Calu3 (cell line): ENCODE data around the gene HBA1. TPM values are rescaled to one million over a fixed set of nuclear protein-coding genes. Genes with fewer than 3 reads are reported as not detected.

Experiments used
- BruUV-seq: library from RNA; stranded (reverse); fragments of 400-500 nt; replicated peaks from 2 replicates; lab custom pipeline; 2021; lab: Mats Ljungman, UMichigan
- CTCF ChIA-PET: fragments of 300-600 bp; sonication (Branson Sonifier 250); formaldehyde crosslinking; loops from one replicate; lab custom pipeline; 2022; ENCODE audit warnings: antibody characterized with exemption; lab: Charles Lee
- DNase-seq: peaks from one replicate; pipeline ENCODE4 v3.0.0; 2022
- H3K27ac Mint-ChIP-seq: one replicate; pipeline ENCODE4 v1.8.0; 2022; ENCODE audit warnings: mixed read lengths; ENCODE audit not compliant: unreplicated experiment
- H3K27me3 Mint-ChIP-seq: one replicate; pipeline ENCODE4 v1.8.0; 2022; ENCODE audit warnings: mixed read lengths; ENCODE audit not compliant: unreplicated experiment
- H3K36me3 Mint-ChIP-seq: one replicate; pipeline ENCODE4 v1.8.0; 2022; ENCODE audit warnings: mild to moderate bottlenecking, moderate library complexity, mixed read lengths; ENCODE audit not compliant: insufficient read depth, unreplicated experiment
- H3K4me1 Mint-ChIP-seq: one replicate; pipeline ENCODE4 v1.8.0; 2022; ENCODE audit warnings: mild to moderate bottlenecking, low read depth, mixed read lengths; ENCODE audit not compliant: unreplicated experiment
- H3K4me3 Mint-ChIP-seq: one replicate; pipeline ENCODE4 v1.8.0; 2022; ENCODE audit warnings: mild to moderate bottlenecking, low read depth, moderate library complexity, mixed read lengths; ENCODE audit not compliant: unreplicated experiment
- H3K9me3 Mint-ChIP-seq: one replicate; pipeline ENCODE4 v1.8.0; 2022; ENCODE audit warnings: low read depth, mixed read lengths; ENCODE audit not compliant: unreplicated experiment
- CTCF ChIP-seq: fragments of 200-600 bp; IDR thresholded peaks from one replicate; pipeline ENCODE4 v1.8.0; 2022; ENCODE audit warnings: antibody characterized with exemption; ENCODE audit not compliant: unreplicated experiment
- intact Hi-C: fragments of 100-400 bp; cut with micrococcal nuclease; formaldehyde crosslinking; loops from one replicate; pipeline ENCODE4 v1.10.0; 2022; ENCODE audit not compliant: unreplicated experiment
- total RNA-seq: library from RNA; stranded (reverse); gene quantifications from 2 replicates; pipeline ENCODE4 v1.2.3, GENCODE V29; 2022

HBA1 gene
- total RNA-seq, 1 experiment from 2014 or later = not detected

DNA sequence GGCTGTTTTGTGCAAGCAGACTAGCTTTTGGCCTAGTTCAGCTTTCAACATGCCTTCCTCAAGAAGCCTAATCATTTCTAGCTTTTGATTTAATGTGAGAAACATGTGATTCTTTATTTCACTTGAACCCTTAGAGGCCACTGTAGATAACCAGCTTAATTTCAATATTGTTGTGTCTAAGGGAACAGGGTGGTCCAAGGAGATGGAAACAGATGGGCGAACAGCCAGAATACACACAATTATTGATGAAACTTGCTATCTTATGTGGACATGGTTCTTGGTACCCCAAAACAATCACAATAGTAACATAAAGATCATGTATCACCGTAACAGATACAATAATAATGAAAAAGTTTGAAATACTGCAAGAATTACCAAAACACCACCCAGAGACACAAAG, 42.8 kb upstream of the HBA1 start:
- no peak overlapping the region for H3K27ac Mint-ChIP-seq
- H3K27me3 Mint-ChIP-seq = no peaks in the 10 kb centered on the region
- CTCF ChIA-PET = interaction anchor here (1.4 kb wide), 1 partner anchor 68 kb away, joined by 4 read pairs; no protein-coding TSS in a partner anchor
- no peaks in the 10 kb centered on the region for H3K4me1 Mint-ChIP-seq
- BruUV-seq = no TSS peak
- intact Hi-C loops = no loop called here
- H3K36me3 Mint-ChIP-seq = peaks cover 32% of the 10 kb centered on the region
- no peak overlapping the region for H3K4me3 Mint-ChIP-seq
- TF ChIP-seq CTCF = no peak
- H3K9me3 Mint-ChIP-seq = no peaks in the 10 kb centered on the region
- no peak for DNase-seq

GRCh38 chr16:138049-138417, 38.4 kb upstream of the HBA1 start:
- CTCF ChIA-PET = interaction anchor here (0.8 kb wide), 1 partner anchor 590 kb away, joined by 3 read pairs; no protein-coding TSS in a partner anchor

DNA sequence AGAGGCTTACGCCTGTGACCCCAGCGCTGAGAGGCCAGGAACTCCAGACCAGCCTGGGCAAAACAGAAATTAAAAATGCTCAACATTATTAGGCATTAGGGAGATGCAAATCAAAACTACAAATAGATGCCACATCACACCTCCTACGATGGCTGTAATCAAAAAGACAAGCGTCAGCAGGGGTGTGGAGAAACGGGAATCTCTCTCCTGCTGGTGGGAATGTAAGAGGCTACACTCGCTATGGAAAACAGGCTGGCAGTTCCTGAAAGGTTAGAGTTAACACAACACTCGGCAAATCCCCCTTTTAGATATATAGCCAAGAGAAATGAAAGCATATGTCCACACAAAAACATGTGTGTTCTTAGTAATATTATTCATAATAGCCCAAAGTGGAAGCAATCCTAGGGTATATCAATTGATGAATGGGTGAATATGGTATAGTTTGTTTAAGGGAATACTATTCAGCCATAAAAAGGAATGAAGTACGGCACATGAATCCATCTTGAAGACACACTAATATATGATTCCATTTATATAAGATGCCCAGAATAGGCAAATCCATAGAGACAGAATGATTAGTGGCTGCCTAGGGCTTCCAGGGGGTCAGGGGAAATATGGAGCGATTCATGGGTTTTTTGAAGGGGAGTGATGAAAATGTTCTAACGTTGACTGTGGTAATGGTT, 36.2 kb upstream of the HBA1 start:
- BruUV-seq = no TSS peak
- H3K4me3 Mint-ChIP-seq = no peak overlapping the region
- intact Hi-C loops = no loop called here

More at GRCh38 chr16:138049-138417, 38.4 kb upstream of the HBA1 start:
- H3K27me3 Mint-ChIP-seq = no peaks in the 10 kb centered on the region
- BruUV-seq = no TSS peak
- peaks cover 41% of the 10 kb centered on the region for H3K36me3 Mint-ChIP-seq
- intact Hi-C loops = no loop called here
- peak overlapping the region; percentile 93 for H3K4me3 Mint-ChIP-seq
- no peaks in the 10 kb centered on the region for H3K4me1 Mint-ChIP-seq
- TF ChIP-seq CTCF = no peak
- no peak for DNase-seq
- peak overlapping the region; percentile 88 for H3K27ac Mint-ChIP-seq
- no peaks in the 10 kb centered on the region for H3K9me3 Mint-ChIP-seq

GRCh38 chr16:142405-142967, 34.0 kb upstream of the HBA1 start:
- Mint-ChIP-seq H3K9me3 (no peaks in the 10 kb centered on the region), H3K4me1 (no peaks in the 10 kb centered on the region), H3K36me3 (peaks cover 28% of the 10 kb centered on the region), H3K4me3 (no peak overlapping the region), H3K27ac (no peak overlapping the region), H3K27me3 (peaks cover 18% of the 10 kb centered on the region)
- intact Hi-C loops = no loop called here
- no TSS peak for BruUV-seq
- TF ChIP-seq CTCF = no peak
- CTCF ChIA-PET = no interaction called here
- no peak for DNase-seq

More for the DNA sequence above, 36.2 kb upstream of the HBA1 start:
- H3K27me3 Mint-ChIP-seq = peaks cover 18% of the 10 kb centered on the region
- CTCF ChIA-PET = interaction anchor here (0.8 to 1.1 kb wide), 2 partner anchors 11 to 213 kb away, joined by 6 read pairs; no protein-coding TSS in a partner anchor
- peaks cover 40% of the 10 kb centered on the region for H3K36me3 Mint-ChIP-seq
- no peak for TF ChIP-seq CTCF
- no peak for DNase-seq
- H3K4me1 Mint-ChIP-seq = no peaks in the 10 kb centered on the region
- H3K9me3 Mint-ChIP-seq = no peaks in the 10 kb centered on the region
- H3K27ac Mint-ChIP-seq = no peak overlapping the region
